DMS79 (cell line): ENCODE data around the gene NCR3LG1.

Experiments
- DNase-seq: peaks from one replicate; lab custom pipeline; 2025; lab: John Stamatoyannopoulos, UW

The NCR3LG1 gene

GRCh38 chr11:17371614-17372013 is 20.0 kb downstream of the NCR3LG1 start:
- DNase-seq, result no peak

GRCh38 chr11:17375547-17375946 is 23.9 kb downstream of the NCR3LG1 start:
- no peak for DNase-seq

- no peak for DNase-seq
Measured at GRCh38 chr11:17376493-17376892, 24.9 kb downstream of the NCR3LG1 start.

GRCh38 chr11:17378655-17379054 is 27.1 kb downstream of the NCR3LG1 start:
- no peak for DNase-seq

GRCh38 chr11:17379383-17380180 is 28.0 kb downstream of the NCR3LG1 start:
- no peak for DNase-seq

- no peak for DNase-seq
Measured at GRCh38 chr11:17381156-17381555, 29.6 kb downstream of the NCR3LG1 start.

GRCh38 chr11:17382046-17382728 is 30.6 kb downstream of the NCR3LG1 start:
- DNase-seq, result no peak

GRCh38 chr11:17383461-17383860 is 31.9 kb downstream of the NCR3LG1 start:
- DNase-seq, result no peak

GRCh38 chr11:17384002-17384511 is 32.5 kb downstream of the NCR3LG1 start:
- DNase-seq, result peak; percentile 53

- DNase-seq, result no peak
Measured at GRCh38 chr11:17385492-17385891, 33.9 kb downstream of the NCR3LG1 start.

GRCh38 chr11:17385926-17386325 is 34.3 kb downstream of the NCR3LG1 start:
- no peak for DNase-seq

GRCh38 chr11:17386331-17387084 is 34.9 kb downstream of the NCR3LG1 start:
- no peak for DNase-seq

GRCh38 chr11:17387254-17387653 is 35.7 kb downstream of the NCR3LG1 start:
- DNase-seq, result no peak

GRCh38 chr11:17387811-17388210 is 36.2 kb downstream of the NCR3LG1 start:
- DNase-seq, result no peak

GRCh38 chr11:17388609-17389210 is 37.1 kb downstream of the NCR3LG1 start, which contains the start of gene KCNJ11:
Gene KCNJ11, minus strand, starts transcription at chr11:17388659. Its CDS starts 568 bp downstream, at chr11:17388091.
- DNase-seq, result no peak

- DNase-seq, result peak; percentile 95
Measured at GRCh38 chr11:17389211-17389956, 37.8 kb downstream of the NCR3LG1 start.

- peak; percentile 37 for DNase-seq
Measured at GRCh38 chr11:17389957-17390649, 38.5 kb downstream of the NCR3LG1 start.

GRCh38 chr11:17391493-17392355 is 40.1 kb downstream of the NCR3LG1 start:
- DNase-seq, result peak; percentile 57

GRCh38 chr11:17392872-17393271 is 41.3 kb downstream of the NCR3LG1 start:
- no peak for DNase-seq

- DNase-seq, result no peak
Measured at GRCh38 chr11:17393472-17393871, 41.9 kb downstream of the NCR3LG1 start.
